ENCODE results near the gene PON3. TPM values are rescaled to one million over a fixed set of nuclear protein-coding genes. Genes with fewer than 3 reads are reported as not detected.

The PON3 gene
- total RNA-seq, 1 experiment from 2014 or later, result 15.0 TPM

DNA sequence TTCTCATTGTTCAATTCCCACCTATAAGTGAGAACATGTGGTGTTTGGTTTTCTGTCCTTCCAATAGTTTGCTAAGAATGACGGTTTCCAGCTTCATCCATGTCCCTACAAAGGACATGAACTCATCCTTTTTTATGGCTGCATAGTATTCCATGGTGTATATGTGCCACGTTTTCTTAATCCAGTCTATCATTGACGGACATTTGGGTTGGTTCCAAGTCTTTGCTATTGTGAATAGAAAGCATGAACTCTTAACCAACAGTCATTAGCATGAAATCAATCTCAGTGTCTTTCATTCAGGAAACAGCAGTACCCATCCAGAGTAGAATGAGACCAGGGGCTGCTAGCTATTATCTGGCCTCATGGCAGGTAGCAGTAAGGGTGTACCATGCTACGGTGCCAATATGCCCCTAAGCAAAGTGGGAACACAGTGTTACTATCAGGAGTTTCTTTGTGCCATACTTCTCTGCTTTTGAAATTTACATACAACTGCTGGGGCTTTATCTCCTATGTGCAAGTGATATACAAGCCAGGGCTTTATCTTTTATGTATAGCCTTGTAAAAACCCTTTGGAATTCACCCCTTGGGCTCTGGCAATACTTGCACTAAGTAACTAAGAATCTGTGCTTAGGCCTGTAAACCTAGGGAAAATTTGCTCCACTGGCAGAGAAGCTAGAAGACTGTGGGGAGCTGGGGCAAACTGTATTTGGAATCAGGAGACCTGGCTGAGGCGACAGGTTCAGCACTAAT, 33.2 kb upstream of the PON3 start:
- no peaks in the 10 kb centered on the region for H3K27me3 Mint-ChIP-seq (ENCODE audit: insufficient read depth, unreplicated experiment)
- peaks cover 37% of the 10 kb centered on the region for H3K36me3 Mint-ChIP-seq (ENCODE audit: insufficient read depth, unreplicated experiment)
- Histone ChIP-seq H3K4me3 (ENCODE audit: low read depth, low read length) (no peak overlapping the region), H3K27me3 (replicated peaks; ENCODE audit: control insufficient read depth, insufficient read depth, low read length) (no peaks in the 10 kb centered on the region), H3K9me3 (no peaks in the 10 kb centered on the region), H3K4me1 (peaks cover 15% of the 10 kb centered on the region), H3K36me3 (ENCODE audit: control insufficient read depth, insufficient read depth, low read length) (peaks cover 3% of the 10 kb centered on the region)
- intact Hi-C loops (cut with micrococcal nuclease; ENCODE audit: unreplicated experiment), result no loop called here
- H3K4me3 Mint-ChIP-seq (ENCODE audit: unreplicated experiment), result no peak overlapping the region
- TF ChIP-seq, protein P1, sequence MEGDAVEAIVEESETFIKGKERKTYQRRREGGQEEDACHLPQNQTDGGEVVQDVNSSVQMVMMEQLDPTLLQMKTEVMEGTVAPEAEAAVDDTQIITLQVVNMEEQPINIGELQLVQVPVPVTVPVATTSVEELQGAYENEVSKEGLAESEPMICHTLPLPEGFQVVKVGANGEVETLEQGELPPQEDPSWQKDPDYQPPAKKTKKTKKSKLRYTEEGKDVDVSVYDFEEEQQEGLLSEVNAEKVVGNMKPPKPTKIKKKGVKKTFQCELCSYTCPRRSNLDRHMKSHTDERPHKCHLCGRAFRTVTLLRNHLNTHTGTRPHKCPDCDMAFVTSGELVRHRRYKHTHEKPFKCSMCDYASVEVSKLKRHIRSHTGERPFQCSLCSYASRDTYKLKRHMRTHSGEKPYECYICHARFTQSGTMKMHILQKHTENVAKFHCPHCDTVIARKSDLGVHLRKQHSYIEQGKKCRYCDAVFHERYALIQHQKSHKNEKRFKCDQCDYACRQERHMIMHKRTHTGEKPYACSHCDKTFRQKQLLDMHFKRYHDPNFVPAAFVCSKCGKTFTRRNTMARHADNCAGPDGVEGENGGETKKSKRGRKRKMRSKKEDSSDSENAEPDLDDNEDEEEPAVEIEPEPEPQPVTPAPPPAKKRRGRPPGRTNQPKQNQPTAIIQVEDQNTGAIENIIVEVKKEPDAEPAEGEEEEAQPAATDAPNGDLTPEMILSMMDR (IDR thresholded peaks at IDR 0.05; ENCODE audit: insufficient read depth in 1 of 2, low read depth in 1 of 2, low read length in 1 of 2, severe bottlenecking in 1 of 2, unreplicated experiment in 1 of 2), result no peak
- ChIA-PET CTCF (no interaction called here), POLR2A (no interaction called here)
- H3K27ac Mint-ChIP-seq (ENCODE audit: unreplicated experiment), result no peak overlapping the region
- BruUV-seq (replicated peaks), result no TSS peak
- H3K9me3 Mint-ChIP-seq (ENCODE audit: unreplicated experiment), result peaks cover 1% of the 10 kb centered on the region
- H3K4me1 Mint-ChIP-seq (ENCODE audit: low read depth, unreplicated experiment), result peaks cover 14% of the 10 kb centered on the region
- no peak for DNase-seq

DNA sequence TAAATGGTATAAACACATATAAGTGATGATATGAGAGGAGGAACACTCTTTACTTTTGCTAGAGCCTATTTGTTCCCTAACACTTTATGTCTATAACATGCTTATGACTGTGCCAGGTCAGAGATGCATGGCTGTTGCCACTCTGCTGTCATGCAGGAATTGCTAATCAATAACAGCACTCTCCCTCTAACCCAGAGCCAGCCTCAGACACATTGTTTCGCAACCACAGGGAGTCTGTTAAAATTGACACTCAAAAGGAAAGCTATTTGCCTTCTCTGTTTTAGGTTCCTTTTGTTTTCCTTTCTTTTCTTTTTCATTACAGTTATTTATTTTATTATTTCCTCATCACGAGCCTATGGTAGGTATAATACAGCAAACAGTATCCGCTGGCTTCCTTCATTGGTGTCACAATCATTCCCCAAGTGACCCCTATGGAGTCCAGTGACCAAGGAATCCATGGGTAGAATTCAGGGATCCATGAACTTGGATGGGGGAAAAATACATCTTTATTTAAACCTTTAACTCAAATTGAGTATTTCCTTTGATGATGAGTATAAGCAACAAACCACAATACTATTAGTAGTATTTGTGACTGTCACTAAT, 31.8 kb upstream of the PON3 start:
- H3K36me3 Mint-ChIP-seq (ENCODE audit: insufficient read depth, unreplicated experiment), result peaks cover 44% of the 10 kb centered on the region
- H3K4me3 Mint-ChIP-seq (ENCODE audit: unreplicated experiment), result no peak overlapping the region
- intact Hi-C loops (cut with micrococcal nuclease; ENCODE audit: unreplicated experiment), result no loop called here
- TF ChIP-seq, protein P1 (IDR thresholded peaks at IDR 0.05; ENCODE audit: insufficient read depth in 1 of 2, low read depth in 1 of 2, low read length in 1 of 2, severe bottlenecking in 1 of 2, unreplicated experiment in 1 of 2), result no peak
- Histone ChIP-seq H3K4me3 (ENCODE audit: low read depth, low read length) (no peak overlapping the region), H3K9me3 (no peaks in the 10 kb centered on the region), H3K4me1 (peaks cover 8% of the 10 kb centered on the region), H3K27me3 (replicated peaks; ENCODE audit: control insufficient read depth, insufficient read depth, low read length) (no peaks in the 10 kb centered on the region), H3K36me3 (ENCODE audit: control insufficient read depth, insufficient read depth, low read length) (peaks cover 3% of the 10 kb centered on the region)
- CTCF ChIA-PET, result interaction anchor here (1.2 kb wide), 1 partner anchor 32 kb away, joined by 3 read pairs; the partner anchor contains the start of gene PON3
- no peaks in the 10 kb centered on the region for H3K27me3 Mint-ChIP-seq (ENCODE audit: insufficient read depth, unreplicated experiment)
- H3K9me3 Mint-ChIP-seq (ENCODE audit: unreplicated experiment), result peaks cover 13% of the 10 kb centered on the region
- POLR2A ChIA-PET, result no interaction called here
- no peak overlapping the region for H3K27ac Mint-ChIP-seq (ENCODE audit: unreplicated experiment)
- BruUV-seq (replicated peaks), result no TSS peak
- DNase-seq, result no peak
- peaks cover 6% of the 10 kb centered on the region for H3K4me1 Mint-ChIP-seq (ENCODE audit: low read depth, unreplicated experiment)

DNA sequence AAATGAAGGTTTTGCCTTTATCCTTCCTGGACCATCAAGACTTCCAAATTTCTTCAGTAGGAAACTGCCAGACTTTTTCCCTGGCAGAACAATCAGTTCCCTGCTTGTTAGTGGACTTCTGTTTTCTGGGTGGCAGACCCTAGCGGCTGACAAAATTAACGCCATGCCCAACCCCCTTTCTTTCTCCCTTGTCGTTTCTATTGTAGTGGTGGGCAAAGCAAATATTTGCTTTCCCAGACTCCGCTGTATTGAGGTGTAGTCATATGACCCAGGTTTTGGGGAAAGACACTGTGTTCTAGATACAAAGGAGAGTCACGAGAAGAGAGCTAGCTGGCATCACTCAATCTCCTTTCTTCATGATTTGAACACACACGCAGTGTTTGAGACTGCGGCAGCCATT, 31.0 kb upstream of the PON3 start:
- TF ChIP-seq, protein P1 (IDR thresholded peaks at IDR 0.05; ENCODE audit: insufficient read depth in 1 of 2, low read depth in 1 of 2, low read length in 1 of 2, severe bottlenecking in 1 of 2, unreplicated experiment in 1 of 2), result no peak
- H3K4me3 ChIP-seq (ENCODE audit: low read depth, low read length), result no peak overlapping the region
- no peaks in the 10 kb centered on the region for H3K27me3 Mint-ChIP-seq (ENCODE audit: insufficient read depth, unreplicated experiment)
- intact Hi-C loops (cut with micrococcal nuclease; ENCODE audit: unreplicated experiment), result no loop called here
- H3K36me3 Mint-ChIP-seq (ENCODE audit: insufficient read depth, unreplicated experiment), result peaks cover 42% of the 10 kb centered on the region
- no peak overlapping the region for H3K4me3 Mint-ChIP-seq (ENCODE audit: unreplicated experiment)
- H3K4me1 ChIP-seq, result peaks cover 16% of the 10 kb centered on the region
- peaks cover 3% of the 10 kb centered on the region for H3K4me1 Mint-ChIP-seq (ENCODE audit: low read depth, unreplicated experiment)
- peaks cover 13% of the 10 kb centered on the region for H3K9me3 Mint-ChIP-seq (ENCODE audit: unreplicated experiment)
- no peak for DNase-seq
- peaks cover 3% of the 10 kb centered on the region for H3K36me3 ChIP-seq (ENCODE audit: control insufficient read depth, insufficient read depth, low read length)
- POLR2A ChIA-PET, result no interaction called here
- no TSS peak for BruUV-seq (replicated peaks)
- H3K9me3 ChIP-seq, result no peaks in the 10 kb centered on the region
- no peak overlapping the region for H3K27ac Mint-ChIP-seq (ENCODE audit: unreplicated experiment)
- H3K27me3 ChIP-seq (replicated peaks; ENCODE audit: control insufficient read depth, insufficient read depth, low read length), result no peaks in the 10 kb centered on the region
- CTCF ChIA-PET, result interaction anchor here (1.2 kb wide), 1 partner anchor 31 kb away, joined by 3 read pairs; the partner anchor contains the start of gene PON3
